ENCODE data around the gene NPC1L1. TPM values are rescaled to one million over a fixed set of nuclear protein-coding genes. Genes with fewer than 3 reads are reported as not detected.

The NPC1L1 gene
- total RNA-seq, 2 donors from 2014 or later: not detected

DNA sequence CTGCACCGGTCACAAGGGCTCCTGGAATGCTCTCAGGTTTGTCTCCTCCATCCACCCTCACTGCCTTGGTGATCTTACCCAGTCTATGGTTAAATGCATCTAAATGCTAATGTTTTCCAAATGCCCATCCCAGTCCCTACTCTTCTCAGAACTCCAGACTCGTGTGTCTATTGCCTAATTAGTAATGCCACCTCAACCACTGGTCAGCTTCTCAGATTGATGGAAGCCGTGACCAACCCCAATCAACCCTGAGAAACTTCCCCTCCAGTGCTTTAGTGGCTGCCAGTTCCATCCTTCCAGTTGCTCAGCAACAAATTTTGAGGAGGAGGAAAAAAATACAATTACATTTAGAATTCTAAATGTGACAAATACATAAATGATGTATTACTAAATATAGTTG lies 69.3 kb downstream of the NPC1L1 start:
- no peak overlapping the region for H3K4me3 ChIP-seq
- no peaks in the 10 kb centered on the region for H3K27me3 ChIP-seq
- peak overlapping the region in 1 of 2 donors; percentile 12 for H3K27ac ChIP-seq
- TF ChIP-seq, protein P1, sequence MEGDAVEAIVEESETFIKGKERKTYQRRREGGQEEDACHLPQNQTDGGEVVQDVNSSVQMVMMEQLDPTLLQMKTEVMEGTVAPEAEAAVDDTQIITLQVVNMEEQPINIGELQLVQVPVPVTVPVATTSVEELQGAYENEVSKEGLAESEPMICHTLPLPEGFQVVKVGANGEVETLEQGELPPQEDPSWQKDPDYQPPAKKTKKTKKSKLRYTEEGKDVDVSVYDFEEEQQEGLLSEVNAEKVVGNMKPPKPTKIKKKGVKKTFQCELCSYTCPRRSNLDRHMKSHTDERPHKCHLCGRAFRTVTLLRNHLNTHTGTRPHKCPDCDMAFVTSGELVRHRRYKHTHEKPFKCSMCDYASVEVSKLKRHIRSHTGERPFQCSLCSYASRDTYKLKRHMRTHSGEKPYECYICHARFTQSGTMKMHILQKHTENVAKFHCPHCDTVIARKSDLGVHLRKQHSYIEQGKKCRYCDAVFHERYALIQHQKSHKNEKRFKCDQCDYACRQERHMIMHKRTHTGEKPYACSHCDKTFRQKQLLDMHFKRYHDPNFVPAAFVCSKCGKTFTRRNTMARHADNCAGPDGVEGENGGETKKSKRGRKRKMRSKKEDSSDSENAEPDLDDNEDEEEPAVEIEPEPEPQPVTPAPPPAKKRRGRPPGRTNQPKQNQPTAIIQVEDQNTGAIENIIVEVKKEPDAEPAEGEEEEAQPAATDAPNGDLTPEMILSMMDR (IDR thresholded peaks at IDR 0.05): no peak
- H3K36me3 ChIP-seq: no peaks in the 10 kb centered on the region
- H3K4me1 ChIP-seq: peaks cover 0 to 37% of the 10 kb centered on the region in 2 donors
- H3K9me3 ChIP-seq: no peaks in the 10 kb centered on the region
- DNase-seq (ENCODE audit: low spot score): no peak

GRCh38 chr7:44471436-44471835 lies 69.7 kb downstream of the NPC1L1 start:
- no peak for DNase-seq (ENCODE audit: low spot score)
- Histone ChIP-seq H3K27me3 (no peaks in the 10 kb centered on the region), H3K9me3 (no peaks in the 10 kb centered on the region), H3K4me3 (no peak overlapping the region), H3K4me1 (peaks cover 0 to 37% of the 10 kb centered on the region in 2 donors), H3K27ac (no peak overlapping the region), H3K36me3 (no peaks in the 10 kb centered on the region)
- TF ChIP-seq, protein P1 (IDR thresholded peaks at IDR 0.05): no peak

DNA sequence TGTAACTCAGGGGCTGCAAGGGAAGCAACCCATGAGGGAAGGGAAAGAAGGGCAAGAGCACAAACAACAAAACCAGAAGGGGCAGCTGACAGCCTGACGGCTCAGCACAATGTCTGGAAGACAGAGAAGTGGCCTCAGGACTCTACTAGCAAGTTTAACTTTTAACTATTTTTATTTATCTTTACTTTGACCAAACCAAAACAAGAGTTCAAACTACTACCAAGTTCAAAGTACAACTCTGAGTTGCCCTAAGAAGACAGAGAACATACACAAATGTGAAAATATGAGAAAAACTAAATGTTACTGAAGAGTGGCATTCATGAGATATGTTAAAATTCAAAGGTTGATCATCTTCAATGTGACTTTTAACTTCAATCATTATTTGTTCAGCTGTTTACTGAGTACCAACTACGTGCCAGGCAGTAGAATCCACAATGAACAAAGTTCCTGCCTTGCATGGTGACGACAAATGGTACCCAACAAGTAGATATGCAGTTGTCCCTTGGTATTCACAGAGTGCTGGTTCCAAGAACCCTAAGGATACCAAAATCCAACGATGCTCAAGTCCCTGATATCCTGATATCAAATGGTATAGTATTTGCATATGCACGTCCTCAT lies 70.4 kb downstream of the NPC1L1 start:
- H3K27me3 ChIP-seq: no peaks in the 10 kb centered on the region
- peaks cover 0 to 44% of the 10 kb centered on the region in 2 donors for H3K4me1 ChIP-seq
- TF ChIP-seq, protein P1 (IDR thresholded peaks at IDR 0.05): no peak
- H3K4me3 ChIP-seq: no peak overlapping the region
- H3K36me3 ChIP-seq: no peaks in the 10 kb centered on the region
- no peak for DNase-seq (ENCODE audit: low spot score)
- H3K27ac ChIP-seq: peak overlapping the region; percentile 37 to 65
- H3K9me3 ChIP-seq: no peaks in the 10 kb centered on the region

GRCh38 chr7:44470135-44470479 lies 71.0 kb downstream of the NPC1L1 start:
- no peak for DNase-seq (ENCODE audit: low spot score)
- no peak overlapping the region for H3K4me3 ChIP-seq
- H3K9me3 ChIP-seq: no peaks in the 10 kb centered on the region
- peak overlapping the region; percentile 37 to 65 for H3K27ac ChIP-seq
- H3K27me3 ChIP-seq: no peaks in the 10 kb centered on the region
- H3K4me1 ChIP-seq: peaks cover 0 to 50% of the 10 kb centered on the region in 2 donors
- TF ChIP-seq, protein P1 (IDR thresholded peaks at IDR 0.05): no peak
- H3K36me3 ChIP-seq: no peaks in the 10 kb centered on the region

DNA sequence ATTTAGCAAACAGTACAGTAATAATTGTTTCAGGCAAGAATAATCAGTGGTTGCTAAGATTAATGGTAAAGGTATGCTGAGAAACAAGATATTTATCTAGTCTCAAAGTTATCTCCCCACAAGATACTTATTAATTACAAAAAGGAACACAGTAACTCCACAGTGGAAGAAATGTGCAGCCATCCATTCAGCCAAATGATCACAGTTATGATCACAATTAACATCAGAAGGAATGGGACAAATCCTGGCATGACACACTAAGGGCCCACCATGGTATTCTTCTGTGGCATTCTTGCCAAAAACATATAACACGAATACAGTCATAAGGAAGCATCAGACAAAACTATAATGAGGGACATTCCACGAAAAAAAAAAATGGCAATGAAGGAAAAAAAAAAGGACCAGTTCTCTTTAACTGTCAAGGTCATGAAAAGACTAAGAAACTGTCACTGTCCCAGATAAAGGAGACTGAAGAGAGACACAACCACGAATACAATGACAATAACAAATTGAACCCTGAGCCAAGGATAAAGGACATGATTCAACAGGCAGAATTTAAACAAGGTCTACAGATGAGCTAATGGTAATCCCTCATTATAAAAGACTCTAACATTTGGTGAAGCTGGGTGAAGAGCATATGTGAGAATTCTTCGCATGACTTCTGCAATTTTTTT lies 71.5 kb downstream of the NPC1L1 start:
- DNase-seq (ENCODE audit: low spot score): no peak
- Histone ChIP-seq H3K4me3 (no peak overlapping the region), H3K27ac (peak overlapping the region; percentile 37 to 65), H3K4me1 (peaks cover 0 to 54% of the 10 kb centered on the region in 2 donors), H3K9me3 (no peaks in the 10 kb centered on the region), H3K36me3 (no peaks in the 10 kb centered on the region), H3K27me3 (no peaks in the 10 kb centered on the region)
- TF ChIP-seq, protein P1 (IDR thresholded peaks at IDR 0.05): no peak

All from right atrium auricular region (tissue), 2 donors.